Calu3 (cell line): ENCODE results near the gene EHD2. TPM values are rescaled to one million over a fixed set of nuclear protein-coding genes. Genes with fewer than 3 reads are reported as not detected.

Experiments used
- BruUV-seq: library from RNA; stranded (reverse); fragments of 400-500 nt; replicated peaks from 2 replicates; lab custom pipeline; 2021; lab: Mats Ljungman, UMichigan
- CTCF ChIA-PET: fragments of 300-600 bp; sonication (Branson Sonifier 250); formaldehyde crosslinking; loops from one replicate; lab custom pipeline; 2022; ENCODE audit warnings: antibody characterized with exemption; lab: Charles Lee
- DNase-seq: peaks from one replicate; pipeline ENCODE4 v3.0.0; 2022
- H3K27ac Mint-ChIP-seq: one replicate; pipeline ENCODE4 v1.8.0; 2022; ENCODE audit warnings: mixed read lengths; ENCODE audit not compliant: unreplicated experiment
- H3K27me3 Mint-ChIP-seq: one replicate; pipeline ENCODE4 v1.8.0; 2022; ENCODE audit warnings: mixed read lengths; ENCODE audit not compliant: unreplicated experiment
- H3K36me3 Mint-ChIP-seq: one replicate; pipeline ENCODE4 v1.8.0; 2022; ENCODE audit warnings: mild to moderate bottlenecking, moderate library complexity, mixed read lengths; ENCODE audit not compliant: insufficient read depth, unreplicated experiment
- H3K4me1 Mint-ChIP-seq: one replicate; pipeline ENCODE4 v1.8.0; 2022; ENCODE audit warnings: mild to moderate bottlenecking, low read depth, mixed read lengths; ENCODE audit not compliant: unreplicated experiment
- H3K4me3 Mint-ChIP-seq: one replicate; pipeline ENCODE4 v1.8.0; 2022; ENCODE audit warnings: mild to moderate bottlenecking, low read depth, moderate library complexity, mixed read lengths; ENCODE audit not compliant: unreplicated experiment
- H3K9me3 Mint-ChIP-seq: one replicate; pipeline ENCODE4 v1.8.0; 2022; ENCODE audit warnings: low read depth, mixed read lengths; ENCODE audit not compliant: unreplicated experiment
- CTCF ChIP-seq: fragments of 200-600 bp; IDR thresholded peaks from one replicate; pipeline ENCODE4 v1.8.0; 2022; ENCODE audit warnings: antibody characterized with exemption; ENCODE audit not compliant: unreplicated experiment
- intact Hi-C: fragments of 100-400 bp; cut with micrococcal nuclease; formaldehyde crosslinking; loops from one replicate; pipeline ENCODE4 v1.10.0; 2022; ENCODE audit not compliant: unreplicated experiment
- total RNA-seq: library from RNA; stranded (reverse); gene quantifications from 2 replicates; pipeline ENCODE4 v1.2.3, GENCODE V29; 2022

Gene EHD2
- total RNA-seq, 1 experiment from 2014 or later = 52.3 TPM

- Mint-ChIP-seq H3K27ac (no peak overlapping the region), H3K4me3 (no peak overlapping the region), H3K9me3 (no peaks in the 10 kb centered on the region), H3K4me1 (peaks cover 10% of the 10 kb centered on the region), H3K27me3 (no peaks in the 10 kb centered on the region), H3K36me3 (peaks cover 87% of the 10 kb centered on the region)
- no TSS peak for BruUV-seq
- no peak for DNase-seq
- intact Hi-C loops = no loop called here
- CTCF ChIA-PET = no interaction called here
- no peak for TF ChIP-seq CTCF
Measured at GRCh38 chr19:47755762-47756626, 42.8 kb downstream of the EHD2 start.

- BruUV-seq = no TSS peak
- Mint-ChIP-seq H3K27ac (no peak overlapping the region), H3K27me3 (no peaks in the 10 kb centered on the region), H3K36me3 (peaks cover 86% of the 10 kb centered on the region), H3K4me3 (no peak overlapping the region), H3K9me3 (no peaks in the 10 kb centered on the region), H3K4me1 (peaks cover 10% of the 10 kb centered on the region)
- TF ChIP-seq CTCF = no peak
- CTCF ChIA-PET = no interaction called here
- intact Hi-C loops = no loop called here
- DNase-seq = no peak
Measured at GRCh38 chr19:47756627-47756929, 43.4 kb downstream of the EHD2 start.

GRCh38 chr19:47756953-47757608, 43.9 kb downstream of the EHD2 start:
- Mint-ChIP-seq H3K4me1 (peaks cover 10% of the 10 kb centered on the region), H3K4me3 (no peak overlapping the region), H3K27me3 (no peaks in the 10 kb centered on the region), H3K36me3 (peaks cover 81% of the 10 kb centered on the region), H3K27ac (peak overlapping the region; percentile 24), H3K9me3 (no peaks in the 10 kb centered on the region)
- CTCF ChIA-PET = no interaction called here
- intact Hi-C loops = no loop called here
- DNase-seq = no peak
- TF ChIP-seq CTCF = no peak
- BruUV-seq = no TSS peak

- peak overlapping the region; percentile 24 for H3K27ac Mint-ChIP-seq
- TF ChIP-seq CTCF = no peak
- intact Hi-C loops = no loop called here
- no peak overlapping the region for H3K4me3 Mint-ChIP-seq
- TSS peak; percentile 1 for BruUV-seq
- no peak for DNase-seq
- CTCF ChIA-PET = interaction anchor here (0.6 kb wide), 1 partner anchor 1560 kb away, joined by 3 read pairs; no protein-coding TSS in a partner anchor
- H3K27me3 Mint-ChIP-seq = no peaks in the 10 kb centered on the region
- H3K9me3 Mint-ChIP-seq = no peaks in the 10 kb centered on the region
- peaks cover 78% of the 10 kb centered on the region for H3K36me3 Mint-ChIP-seq
- H3K4me1 Mint-ChIP-seq = peaks cover 10% of the 10 kb centered on the region
Measured at GRCh38 chr19:47757617-47758442, 44.6 kb downstream of the EHD2 start.
